Smooth muscle cell (in vitro differentiated cells): ENCODE data around the gene ARHGAP15. TPM values are rescaled to one million over a fixed set of nuclear protein-coding genes. Genes with fewer than 3 reads are reported as not detected.

ENCODE experiments used
- DNase-seq: peaks from one replicate; lab custom pipeline; 2025; ENCODE audit not compliant: unreplicated experiment; lab: John Stamatoyannopoulos, UW
- H2AFZ ChIP-seq: fragments of 200-600 bp; sonication (generic); 2 replicates; pipeline ENCODE4 v1.6.0; 2016; ENCODE audit warnings: antibody characterized with exemption, low read depth, mild to moderate bottlenecking
- H3F3A ChIP-seq: fragments of 200-600 bp; sonication (generic); 2 replicates; pipeline ENCODE4 v1.6.0; 2017; ENCODE audit warnings: antibody characterized with exemption, low read depth
- H3K27ac ChIP-seq: fragments of 200-600 bp; sonication (generic); 2 replicates; pipeline ENCODE4 v1.5.1; 2016; ENCODE audit warnings: low read depth, mild to moderate bottlenecking
- H3K27me3 ChIP-seq: fragments of 200-600 bp; sonication (generic); 2 replicates; pipeline ENCODE4 v1.6.1; 2016; ENCODE audit warnings: low read depth, mild to moderate bottlenecking
- H3K36me3 ChIP-seq: fragments of 200-600 bp; sonication (generic); 2 replicates; pipeline ENCODE4 v1.5.1; 2016; ENCODE audit warnings: low read depth
- H3K4me1 ChIP-seq: fragments of 200-600 bp; sonication (generic); 2 replicates; pipeline ENCODE4 v1.5.1; 2016; ENCODE audit warnings: low read depth
- H3K4me2 ChIP-seq: fragments of 200-600 bp; sonication (generic); 2 replicates; pipeline ENCODE4 v1.6.0; 2016; ENCODE audit warnings: mild to moderate bottlenecking
- H3K4me3 ChIP-seq: fragments of 200-600 bp; sonication (generic); 2 replicates; pipeline ENCODE4 v1.5.1; 2016; ENCODE audit warnings: mild to moderate bottlenecking
- H3K79me2 ChIP-seq: fragments of 200-600 bp; sonication (generic); 2 replicates; pipeline ENCODE4 v1.6.0; 2016; ENCODE audit warnings: low read depth, mild to moderate bottlenecking
- H3K9ac ChIP-seq: fragments of 200-600 bp; sonication (generic); 2 replicates; pipeline ENCODE4 v1.6.0; 2016; ENCODE audit warnings: low read depth
- H3K9me3 ChIP-seq: fragments of 200-600 bp; sonication (generic); replicated peaks from 2 replicates; pipeline ENCODE4 v1.5.1; 2016; ENCODE audit warnings: low read depth
- H4K20me1 ChIP-seq: fragments of 200-600 bp; sonication (generic); 2 replicates; pipeline ENCODE4 v1.6.0; 2016; ENCODE audit warnings: low read depth
- CTCF ChIP-seq: fragments of 200-600 bp; sonication (generic); IDR thresholded peaks from 2 replicates; pipeline ENCODE4 v1.5.1; 2017; ENCODE audit warnings: borderline replicate concordance, mild to moderate bottlenecking, antibody characterized with exemption; ENCODE audit not compliant: insufficient read depth, poor library complexity, severe bottlenecking
- WGBS: methylation state at CpG from one replicate; pipeline ENCODE4 v1.1.7; 2016; ENCODE audit warnings: low lambda C conversion rate; 5-methylcytosine and 5-hydroxymethylcytosine counted together
- polyA plus RNA-seq: library from polyadenylated mRNA; unstranded; fragments of >200 nt; fragmentation: Nextera tagmentation; extraction: Ambion mirVana; gene quantifications from 2 replicates; pipeline ENCODE4 v1.2.1, GENCODE V29; 2016
- total RNA-seq: library from RNA; depleted of rRNA; stranded (reverse); fragments of >200 nt; gene quantifications from 2 replicates; pipeline ENCODE4 v1.2.3, GENCODE V29; 2014

Gene ARHGAP15
- total and polyA plus RNA-seq, 2 experiments from 2014 or later, result not detected

GRCh38 chr2:143248631-143249030, 119.4 kb downstream of the ARHGAP15 start:
- no peaks in the 10 kb centered on the region for H3K79me2 ChIP-seq
- H3F3A ChIP-seq, result no peaks in the 10 kb centered on the region
- no peaks in the 10 kb centered on the region for H4K20me1 ChIP-seq
- H3K4me2 ChIP-seq, result no peak overlapping the region
- no peaks in the 10 kb centered on the region for H3K4me1 ChIP-seq
- H2AFZ ChIP-seq, result no peak overlapping the region
- 86% methylated on average over 5 of the region's 5 CpGs for WGBS
- no peak overlapping the region for H3K9ac ChIP-seq
- H3K27me3 ChIP-seq, result peaks cover 98% of the 10 kb centered on the region
- no peak overlapping the region for H3K4me3 ChIP-seq
- no peak for TF ChIP-seq CTCF
- no peaks in the 10 kb centered on the region for H3K9me3 ChIP-seq
- DNase-seq, result no peak
- no peaks in the 10 kb centered on the region for H3K36me3 ChIP-seq
- no peak overlapping the region for H3K27ac ChIP-seq

GRCh38 chr2:143251681-143252080, 122.5 kb downstream of the ARHGAP15 start:
- no peak overlapping the region for H3K4me2 ChIP-seq
- no peaks in the 10 kb centered on the region for H3K79me2 ChIP-seq
- no peaks in the 10 kb centered on the region for H3F3A ChIP-seq
- H3K9me3 ChIP-seq, result no peaks in the 10 kb centered on the region
- H3K4me3 ChIP-seq, result no peak overlapping the region
- H2AFZ ChIP-seq, result no peak overlapping the region
- H3K27me3 ChIP-seq, result peaks cover 91% of the 10 kb centered on the region
- H3K27ac ChIP-seq, result no peak overlapping the region
- no peak overlapping the region for H3K9ac ChIP-seq
- no peak for TF ChIP-seq CTCF
- H3K36me3 ChIP-seq, result no peaks in the 10 kb centered on the region
- no peaks in the 10 kb centered on the region for H4K20me1 ChIP-seq
- WGBS, result 94% methylated on average over 2 of the region's 2 CpGs
- peaks cover 4% of the 10 kb centered on the region for H3K4me1 ChIP-seq
- no peak for DNase-seq

GRCh38 chr2:143252138-143252907, 123.1 kb downstream of the ARHGAP15 start:
- 81% methylated on average over 5 of the region's 5 CpGs for WGBS

More at GRCh38 chr2:143252138-143252907, 123.1 kb downstream of the ARHGAP15 start:
- Histone ChIP-seq H2AFZ (no peak overlapping the region), H3K9me3 (no peaks in the 10 kb centered on the region), H3K4me3 (no peak overlapping the region), H3K4me1 (peaks cover 4% of the 10 kb centered on the region), H4K20me1 (no peaks in the 10 kb centered on the region), H3K27ac (no peak overlapping the region), H3K79me2 (no peaks in the 10 kb centered on the region), H3F3A (no peaks in the 10 kb centered on the region), H3K27me3 (peaks cover 91% of the 10 kb centered on the region), H3K9ac (no peak overlapping the region), H3K4me2 (no peak overlapping the region), H3K36me3 (no peaks in the 10 kb centered on the region)
- TF ChIP-seq CTCF, result no peak
- DNase-seq, result no peak
